GM12801 (cell line): ENCODE data around the gene TWIST1.

Source experiments
- TF ChIP-seq, protein P1 (sequence below): IDR thresholded peaks from one replicate; pipeline ENCODE4 v1.5.1; 2011; ENCODE audit warnings: control low read depth; ENCODE audit not compliant: insufficient read length; ENCODE audit errors: extremely low read depth

Gene TWIST1

DNA sequence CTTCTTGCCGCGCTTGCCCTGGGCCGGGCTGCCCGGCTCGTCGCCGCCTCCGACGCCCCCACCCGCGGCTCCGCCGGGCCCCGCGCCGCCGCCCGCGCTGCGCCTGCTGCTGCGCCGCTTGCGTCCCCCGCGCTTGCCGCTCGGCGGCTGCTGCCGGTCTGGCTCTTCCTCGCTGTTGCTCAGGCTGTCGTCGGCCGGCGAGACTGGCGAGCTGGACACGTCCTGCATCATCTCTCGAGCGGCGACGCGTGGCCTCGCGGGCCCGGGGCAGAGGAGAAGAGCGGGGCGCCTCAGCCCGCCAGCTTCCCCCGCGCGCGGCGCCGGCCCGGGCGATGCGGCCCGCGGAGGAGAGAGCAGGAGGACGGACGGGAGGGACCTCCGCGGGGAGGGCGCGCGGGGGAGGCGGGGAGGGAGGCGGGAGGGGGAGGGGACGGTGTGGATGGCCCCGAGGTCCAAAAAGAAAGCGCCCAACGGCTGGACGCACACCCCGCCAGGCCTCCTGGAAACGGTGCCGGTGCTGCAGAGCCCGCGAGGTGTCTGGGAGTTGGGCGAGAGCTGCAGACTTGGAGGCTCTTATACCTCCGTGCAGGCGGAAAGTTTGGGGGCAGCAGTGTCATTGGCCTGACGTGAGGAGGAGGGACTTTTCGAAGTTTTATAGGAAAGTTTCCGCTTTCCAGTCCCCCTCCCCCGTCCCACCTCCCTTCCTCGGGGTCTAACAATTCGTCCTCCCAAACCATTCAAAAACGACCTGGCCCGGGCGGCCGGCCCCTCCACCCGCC lies at the start of gene TWIST1:
TWIST1 (minus strand) TSS at position 546 of the 779 bp plus-strand sequence; CDS start at position 231, 315 bp downstream.
- TF ChIP-seq, protein P1, sequence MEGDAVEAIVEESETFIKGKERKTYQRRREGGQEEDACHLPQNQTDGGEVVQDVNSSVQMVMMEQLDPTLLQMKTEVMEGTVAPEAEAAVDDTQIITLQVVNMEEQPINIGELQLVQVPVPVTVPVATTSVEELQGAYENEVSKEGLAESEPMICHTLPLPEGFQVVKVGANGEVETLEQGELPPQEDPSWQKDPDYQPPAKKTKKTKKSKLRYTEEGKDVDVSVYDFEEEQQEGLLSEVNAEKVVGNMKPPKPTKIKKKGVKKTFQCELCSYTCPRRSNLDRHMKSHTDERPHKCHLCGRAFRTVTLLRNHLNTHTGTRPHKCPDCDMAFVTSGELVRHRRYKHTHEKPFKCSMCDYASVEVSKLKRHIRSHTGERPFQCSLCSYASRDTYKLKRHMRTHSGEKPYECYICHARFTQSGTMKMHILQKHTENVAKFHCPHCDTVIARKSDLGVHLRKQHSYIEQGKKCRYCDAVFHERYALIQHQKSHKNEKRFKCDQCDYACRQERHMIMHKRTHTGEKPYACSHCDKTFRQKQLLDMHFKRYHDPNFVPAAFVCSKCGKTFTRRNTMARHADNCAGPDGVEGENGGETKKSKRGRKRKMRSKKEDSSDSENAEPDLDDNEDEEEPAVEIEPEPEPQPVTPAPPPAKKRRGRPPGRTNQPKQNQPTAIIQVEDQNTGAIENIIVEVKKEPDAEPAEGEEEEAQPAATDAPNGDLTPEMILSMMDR: no peak

DNA sequence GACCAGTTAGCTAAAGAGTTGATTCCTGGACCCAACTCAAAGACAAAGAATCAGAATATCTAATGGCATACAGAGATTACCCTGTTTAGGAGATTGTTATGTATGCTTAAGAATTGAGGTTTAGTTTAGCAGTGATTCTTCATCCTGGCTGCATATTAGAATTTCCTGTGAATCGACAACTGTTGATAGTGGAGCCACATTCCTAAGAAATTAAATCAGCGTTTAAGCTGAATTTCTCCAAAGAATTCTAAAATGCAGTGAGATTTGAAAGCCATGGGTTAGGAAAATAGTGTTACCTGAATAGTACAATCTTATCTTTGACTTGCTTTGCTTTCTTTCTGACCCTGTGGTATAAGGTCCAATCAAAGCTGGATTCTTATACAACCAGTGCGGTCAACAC lies 44.2 kb upstream of the TWIST1 start:
- TF ChIP-seq, protein P1: no peak

DNA sequence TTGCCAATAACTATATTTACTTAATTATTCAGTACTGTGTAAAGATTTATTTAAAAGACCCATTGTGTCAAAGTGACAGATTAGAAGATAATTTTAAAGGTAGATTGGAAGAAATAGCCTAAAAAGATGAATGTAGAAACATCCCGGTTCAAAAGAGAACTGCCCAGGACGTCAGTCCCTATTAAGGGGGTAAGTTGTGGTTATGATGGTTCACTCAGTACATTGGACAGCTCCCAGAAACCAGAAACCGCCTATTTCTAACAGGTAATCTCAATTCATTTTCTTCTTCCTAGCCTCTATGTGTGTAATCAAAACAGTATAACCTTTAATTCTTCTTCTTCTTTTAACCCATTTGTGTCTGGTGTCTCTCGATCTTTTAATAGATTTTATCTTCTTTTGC lies 29.3 kb upstream of the TWIST1 start:
- TF ChIP-seq, protein P1: no peak

DNA sequence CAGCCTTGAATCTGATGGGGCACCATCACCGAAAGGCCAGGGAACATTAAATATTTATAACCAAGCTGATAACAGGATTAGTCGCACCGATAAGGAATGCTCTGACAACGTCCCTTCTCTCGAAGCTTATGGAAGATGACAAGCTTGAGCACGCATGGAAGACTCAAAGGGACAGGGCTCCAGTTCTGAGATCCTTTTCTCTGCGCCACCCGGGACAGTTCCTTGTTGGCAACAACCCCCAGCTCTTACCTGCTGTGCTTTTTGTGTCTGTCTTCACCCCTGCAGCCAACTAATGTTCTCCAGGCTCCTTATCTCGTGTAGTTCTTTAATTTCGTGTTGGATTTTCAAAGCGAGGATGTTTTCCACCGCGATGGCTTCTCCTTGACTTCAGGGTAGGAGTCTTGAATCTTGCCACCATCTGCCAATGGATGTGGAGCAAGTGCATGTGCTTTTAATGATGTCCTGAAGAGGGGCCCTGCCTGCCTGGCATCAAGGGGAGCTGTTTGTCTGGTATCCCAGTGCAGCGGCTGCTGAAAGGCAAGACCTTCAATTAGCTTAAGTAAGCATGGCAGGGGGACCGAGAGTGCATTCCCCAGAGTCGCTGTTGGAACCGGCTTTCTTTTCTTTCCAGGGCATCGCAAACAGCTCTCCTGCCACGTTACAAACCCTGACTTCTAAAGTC lies 28.1 kb upstream of the TWIST1 start:
- TF ChIP-seq, protein P1: no peak

DNA sequence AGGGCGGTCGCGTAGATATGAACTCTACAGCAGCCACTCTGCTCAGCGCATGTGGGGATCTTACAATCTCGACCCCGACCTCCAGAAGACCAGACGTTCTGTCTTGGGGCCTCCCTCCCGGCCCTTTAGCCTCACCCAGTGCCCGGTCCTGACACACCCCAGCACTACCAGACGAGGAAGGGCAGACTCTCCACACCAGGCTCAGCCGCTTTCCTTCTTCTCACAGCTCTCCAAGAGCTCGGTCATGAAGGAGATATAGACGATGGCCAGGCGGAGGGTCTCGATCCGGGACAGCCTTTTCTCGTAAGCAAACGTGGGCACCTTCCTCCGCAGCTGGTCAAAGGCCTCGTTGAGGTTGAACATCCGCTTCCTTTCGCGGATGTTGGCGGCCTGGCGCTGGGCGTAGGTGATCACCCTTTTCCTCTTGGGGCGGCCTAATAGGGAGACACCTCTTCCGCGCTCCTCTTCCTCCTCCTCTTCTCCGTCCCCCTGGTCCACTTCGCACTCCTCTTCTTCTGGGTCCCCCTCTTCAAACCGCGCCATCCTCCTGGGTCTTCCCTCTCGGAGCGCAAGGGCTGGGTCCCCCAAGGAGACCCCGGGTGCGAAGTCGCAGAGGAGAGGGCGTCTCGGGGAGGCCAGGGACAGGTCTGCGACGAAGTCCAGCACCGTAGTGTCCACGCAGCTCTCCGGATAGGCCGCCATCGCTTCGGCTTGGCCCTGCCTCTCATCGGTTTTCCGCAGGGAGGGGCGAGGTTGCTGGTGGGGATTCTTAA lies 27.4 kb upstream of the TWIST1 start, which contains the start of gene FERD3L:
FERD3L (minus strand) TSS at position 761 of the 773 bp plus-strand sequence; CDS start at position 702, 59 bp downstream.
- TF ChIP-seq, protein P1: no peak

DNA sequence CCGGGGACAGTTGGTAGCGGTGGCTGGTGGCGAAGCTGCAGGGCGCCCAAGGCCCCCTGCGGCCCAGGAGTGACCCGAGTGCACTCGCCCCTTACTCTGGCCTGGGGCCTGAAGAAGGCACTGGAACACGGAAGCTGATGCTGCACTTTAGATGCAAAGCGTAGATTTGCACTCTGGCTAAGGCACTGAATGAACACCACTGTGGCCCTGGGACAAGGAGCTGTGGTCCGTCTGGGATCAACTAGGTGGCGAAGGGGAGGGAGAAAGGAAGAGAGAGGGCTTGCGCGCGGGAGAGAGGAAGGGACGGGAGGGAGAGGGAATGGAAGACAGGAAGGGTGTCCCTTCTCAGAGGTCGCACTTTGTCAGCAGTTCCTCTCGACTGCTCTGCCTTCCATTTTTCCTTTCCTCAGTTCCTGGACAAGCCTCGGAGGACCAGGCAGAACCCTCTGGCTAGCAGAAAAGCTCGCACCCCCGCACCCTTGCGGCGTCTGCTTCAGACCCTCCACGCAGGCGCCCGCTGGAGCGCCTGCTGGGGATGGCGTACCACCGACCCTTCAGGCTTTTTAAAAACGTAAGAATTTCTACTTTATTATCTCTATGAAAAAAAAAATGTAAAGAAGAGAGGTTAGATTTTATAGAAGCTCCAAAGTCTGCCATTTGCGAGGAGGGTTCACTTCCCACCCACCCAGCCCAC lies 26.6 kb upstream of the TWIST1 start:
- TF ChIP-seq, protein P1: no peak
